ENCODE measurements around the gene SOX5.

DNA sequence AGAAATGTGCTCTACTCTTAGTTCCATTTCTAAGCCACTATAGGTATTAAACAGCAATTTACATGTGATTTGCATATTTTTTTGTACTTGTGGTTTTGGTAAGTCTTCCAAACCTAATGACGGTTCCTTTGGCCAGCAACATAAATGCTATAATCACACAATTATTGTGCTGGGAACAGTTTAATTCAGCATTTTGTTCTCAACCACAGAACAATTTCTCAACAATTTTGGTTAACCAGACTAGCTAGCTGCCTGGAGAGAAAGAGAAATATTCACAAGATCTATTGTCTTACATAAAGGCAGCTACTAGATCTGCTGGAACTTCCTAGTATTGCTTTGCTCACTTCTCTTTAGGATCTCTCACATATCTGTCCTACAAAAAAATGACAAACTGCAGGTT lies 265.3 kb downstream of the SOX5 start:
- TF ChIP-seq EZH2 (IDR thresholded peaks at IDR 0.05) (no peak), YY1 (IDR thresholded peaks at IDR 0.05; ENCODE audit: extremely low read depth, insufficient replicate concordance, low read depth, low read length) (no peak), EZH2phosphoT487 (IDR thresholded peaks at IDR 0.05; ENCODE audit: borderline replicate concordance) (no peak), CTCF (IDR thresholded peaks at IDR 0.05 in 2 of 3, conservative IDR thresholded peaks at IDR 0.05 in 1 of 3; ENCODE audit: borderline replicate concordance in 1 of 3, insufficient read depth in 1 of 3, low read depth in 2 of 3, low read length in 2 of 3) (no peak), POLR2AphosphoS5 (IDR thresholded peaks at IDR 0.05; ENCODE audit: low read depth, low read length) (no peak), RAD21 (IDR thresholded peaks at IDR 0.05; ENCODE audit: low read depth) (no peak), POLR2A (IDR thresholded peaks at IDR 0.05; ENCODE audit: borderline replicate concordance, extremely low read depth, insufficient read depth, insufficient read length) (no peak), CEBPB (IDR thresholded peaks at IDR 0.05; ENCODE audit: low read depth) (no peak)
